MV-4-11 (cell line): Measurements from ENCODE around the gene NECAB2.

Experiments
- DNase-seq: peaks from one replicate; lab custom pipeline; 2025; lab: John Stamatoyannopoulos, UW

The NECAB2 gene

GRCh38 chr16:83952940-83953795 lies 14.9 kb upstream of the NECAB2 start, which contains the start of gene OSGIN1:
Gene OSGIN1, plus strand, starts transcription at chr16:83953240. Its CDS starts 4,432 bp downstream, at chr16:83957672.
- DNase-seq, result peak; percentile 92

- DNase-seq, result no peak
Observed at GRCh38 chr16:83953796-83954576, 14.1 kb upstream of the NECAB2 start.

- peak; percentile 38 for DNase-seq
Observed at GRCh38 chr16:83954577-83955016, 13.4 kb upstream of the NECAB2 start.

- DNase-seq, result no peak
Observed at GRCh38 chr16:83955218-83956130, 12.6 kb upstream of the NECAB2 start.

DNA sequence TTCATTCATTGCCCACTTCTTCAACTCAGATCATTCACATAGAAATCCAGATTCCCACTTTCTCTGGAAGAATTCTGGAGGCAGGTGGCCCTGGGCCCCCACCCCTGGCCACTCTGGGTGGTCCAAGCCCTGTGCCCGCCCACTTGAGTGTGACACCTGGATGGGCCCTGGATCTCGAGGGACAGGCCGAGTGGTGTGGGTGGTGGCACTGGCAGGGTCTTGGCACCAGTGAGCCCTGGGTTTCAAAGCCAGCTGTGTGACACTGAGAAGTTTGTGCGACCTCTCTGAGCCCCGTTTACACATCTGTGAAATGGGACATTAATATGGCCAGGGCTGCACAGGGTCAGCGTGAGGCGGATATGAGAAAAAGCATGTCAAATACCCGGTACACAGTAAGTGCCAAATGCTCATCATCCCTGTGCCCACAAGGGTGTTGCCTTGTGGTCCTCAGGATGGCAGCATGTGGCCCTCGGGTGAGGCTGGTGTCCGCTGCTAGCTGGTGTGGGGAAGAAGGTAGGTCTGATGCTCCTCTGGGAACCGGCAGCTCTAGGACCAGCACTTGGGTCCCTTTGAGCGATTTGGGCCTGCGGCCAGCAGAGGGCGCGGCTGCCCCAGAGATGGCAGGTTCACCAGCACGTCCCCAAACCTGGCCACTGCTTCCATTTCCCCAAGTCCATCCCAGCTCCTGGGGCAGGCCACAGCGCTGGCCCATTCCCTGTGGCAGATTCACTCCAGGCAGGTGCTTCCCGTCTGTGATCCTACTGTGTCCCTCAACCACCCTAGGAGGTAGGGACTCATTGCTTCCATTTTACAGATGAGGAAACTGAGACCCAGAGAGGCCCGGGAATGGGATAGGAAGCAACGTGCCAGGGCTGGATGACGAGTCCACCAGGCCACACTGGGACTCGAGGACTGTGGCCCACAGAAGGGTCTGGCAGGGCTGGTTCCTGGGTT lies 11.4 kb upstream of the NECAB2 start:
- DNase-seq, result peak; percentile 57

- DNase-seq, result no peak
Observed at GRCh38 chr16:83957296-83957855, 10.7 kb upstream of the NECAB2 start.

DNA sequence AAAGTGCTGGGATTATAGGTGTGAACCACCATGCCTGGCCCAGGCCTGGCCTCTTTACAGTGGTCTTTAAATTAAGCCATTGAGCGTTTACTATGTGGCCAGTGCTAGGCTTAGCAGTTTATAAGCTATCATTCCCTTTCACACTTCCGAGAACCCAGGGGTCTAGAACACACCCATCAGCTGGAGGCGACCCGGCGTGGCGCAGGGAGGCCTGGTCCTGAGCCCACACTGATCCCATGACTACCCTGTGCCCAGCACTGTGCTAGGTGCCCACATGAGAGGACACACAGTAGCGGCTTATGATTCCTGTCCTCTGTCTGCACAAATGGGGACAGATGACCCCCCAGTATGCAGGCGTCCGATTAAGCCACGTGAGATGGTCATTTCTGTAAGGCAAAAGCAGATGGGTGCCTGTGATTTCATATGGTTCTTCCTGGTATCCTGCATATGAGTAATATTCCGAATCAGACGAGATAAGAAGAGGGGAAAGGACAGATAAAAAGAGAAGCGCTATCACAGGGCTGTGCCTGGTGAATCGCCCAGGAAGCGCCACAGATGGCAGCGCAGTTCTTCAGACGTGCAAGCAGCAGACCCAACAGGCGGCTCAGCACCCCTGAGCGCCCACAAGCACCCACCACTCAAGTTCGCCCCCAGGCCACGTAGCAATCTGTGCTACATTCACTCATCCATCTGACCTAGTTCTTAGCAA lies 9.8 kb upstream of the NECAB2 start:
- no peak for DNase-seq

GRCh38 chr16:83958846-83959565 lies 9.0 kb upstream of the NECAB2 start:
- no peak for DNase-seq

DNA sequence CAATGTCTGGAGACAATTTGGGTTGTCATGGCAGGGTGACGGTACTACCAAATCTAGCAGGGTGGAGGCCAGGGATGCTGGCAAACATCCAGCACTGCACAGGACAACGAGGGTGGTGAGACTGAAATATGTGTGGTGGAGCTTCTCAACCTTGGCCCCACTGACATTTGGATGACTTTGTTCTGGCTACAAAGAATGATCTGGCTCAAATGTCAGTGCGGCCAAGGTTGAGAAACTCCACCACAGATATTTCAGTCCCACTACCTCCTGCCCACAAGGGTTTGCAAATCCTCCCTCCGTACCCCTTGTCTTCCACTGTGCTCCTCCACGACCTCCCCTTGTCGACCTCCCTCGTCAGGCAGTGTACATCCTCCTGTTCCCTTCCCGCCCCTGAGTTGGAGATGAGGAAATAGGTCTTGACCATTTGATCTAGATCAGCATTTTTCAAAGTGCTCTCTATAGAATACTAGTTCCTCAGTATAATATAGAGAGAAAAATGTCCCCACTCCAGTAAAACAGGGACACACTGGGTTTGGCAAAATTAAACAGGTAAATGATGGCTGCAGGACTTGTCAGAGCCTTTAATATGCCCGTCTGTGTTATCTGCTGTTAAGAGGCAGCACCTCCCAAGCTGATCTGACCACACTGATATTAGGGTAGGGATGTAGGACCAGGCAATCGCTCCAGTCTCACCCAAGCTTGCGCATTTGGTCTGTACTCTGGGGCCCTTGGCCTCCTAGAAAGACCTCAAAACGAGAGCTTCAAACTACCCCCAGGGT lies 8.2 kb upstream of the NECAB2 start:
- DNase-seq, result peak; percentile 37

DNA sequence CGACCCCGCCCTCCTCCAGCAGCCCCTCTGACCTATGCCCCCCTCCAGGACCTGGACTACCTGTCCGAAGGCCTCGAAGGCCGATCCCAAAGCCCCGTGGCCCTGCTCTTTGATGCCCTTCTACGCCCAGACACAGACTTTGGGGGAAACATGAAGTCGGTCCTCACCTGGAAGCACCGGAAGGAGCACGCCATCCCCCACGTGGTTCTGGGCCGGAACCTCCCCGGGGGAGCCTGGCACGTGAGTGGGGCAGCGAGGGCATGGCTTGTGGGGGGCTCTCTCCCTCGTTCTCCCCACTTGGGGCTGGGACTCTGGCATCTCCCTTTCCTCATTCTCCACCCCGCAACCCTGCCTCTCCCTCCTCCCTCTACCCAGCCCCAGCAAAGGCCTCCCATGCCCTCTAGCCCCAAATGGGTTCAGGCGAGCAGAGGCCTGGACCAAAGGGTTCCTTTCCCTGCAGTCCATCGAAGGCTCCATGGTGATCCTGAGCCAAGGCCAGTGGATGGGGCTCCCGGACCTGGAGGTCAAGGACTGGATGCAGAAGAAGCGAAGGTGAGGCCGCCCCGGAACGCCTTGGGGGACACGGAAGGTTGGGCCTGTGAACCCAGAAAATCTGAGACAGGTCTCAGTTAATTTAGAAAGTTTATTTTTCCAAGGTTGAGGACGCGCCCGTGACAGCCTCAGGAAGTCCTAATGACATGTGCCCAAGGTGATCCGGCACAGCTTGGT lies 7.4 kb upstream of the NECAB2 start:
- DNase-seq, result no peak

- no peak for DNase-seq
Observed at GRCh38 chr16:83961591-83961990, 6.5 kb upstream of the NECAB2 start.

GRCh38 chr16:83963277-83964119 lies 4.5 kb upstream of the NECAB2 start:
- DNase-seq, result no peak

GRCh38 chr16:83964684-83965443 lies 3.2 kb upstream of the NECAB2 start:
- DNase-seq, result no peak

DNA sequence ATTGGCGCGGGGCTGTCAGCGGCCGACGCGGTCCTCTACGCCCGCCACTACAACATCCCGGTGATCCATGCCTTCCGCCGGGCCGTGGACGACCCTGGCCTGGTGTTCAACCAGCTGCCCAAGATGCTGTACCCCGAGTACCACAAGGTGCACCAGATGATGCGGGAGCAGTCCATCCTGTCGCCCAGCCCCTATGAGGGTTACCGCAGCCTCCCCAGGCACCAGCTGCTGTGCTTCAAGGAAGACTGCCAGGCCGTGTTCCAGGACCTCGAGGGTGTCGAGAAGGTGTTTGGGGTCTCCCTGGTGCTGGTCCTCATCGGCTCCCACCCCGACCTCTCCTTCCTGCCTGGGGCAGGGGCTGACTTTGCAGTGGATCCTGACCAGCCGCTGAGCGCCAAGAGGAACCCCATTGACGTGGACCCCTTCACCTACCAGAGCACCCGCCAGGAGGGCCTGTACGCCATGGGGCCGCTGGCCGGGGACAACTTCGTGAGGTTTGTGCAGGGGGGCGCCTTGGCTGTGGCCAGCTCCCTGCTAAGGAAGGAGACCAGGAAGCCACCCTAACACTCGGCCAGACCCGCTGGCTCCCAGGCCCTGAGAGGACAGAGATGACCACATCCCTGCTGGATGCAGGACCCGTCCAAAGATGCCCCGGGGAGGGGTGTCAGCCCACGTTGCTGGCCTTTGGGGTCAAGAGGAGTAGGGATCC lies 2.4 kb upstream of the NECAB2 start:
- no peak for DNase-seq

GRCh38 chr16:83966153-83966696 lies 1.8 kb upstream of the NECAB2 start:
- DNase-seq, result no peak
